Limb (tissue), 2 donors: Measurements from ENCODE around the gene PSMB2.

ENCODE experiments used
- DNase-seq, 2 donors: peaks; one replicate each; pipeline ENCODE4 v3.0.0-alpha.2; 2016; ENCODE audit errors: extremely low spot score in 2 of 2

PSMB2 gene

DNA sequence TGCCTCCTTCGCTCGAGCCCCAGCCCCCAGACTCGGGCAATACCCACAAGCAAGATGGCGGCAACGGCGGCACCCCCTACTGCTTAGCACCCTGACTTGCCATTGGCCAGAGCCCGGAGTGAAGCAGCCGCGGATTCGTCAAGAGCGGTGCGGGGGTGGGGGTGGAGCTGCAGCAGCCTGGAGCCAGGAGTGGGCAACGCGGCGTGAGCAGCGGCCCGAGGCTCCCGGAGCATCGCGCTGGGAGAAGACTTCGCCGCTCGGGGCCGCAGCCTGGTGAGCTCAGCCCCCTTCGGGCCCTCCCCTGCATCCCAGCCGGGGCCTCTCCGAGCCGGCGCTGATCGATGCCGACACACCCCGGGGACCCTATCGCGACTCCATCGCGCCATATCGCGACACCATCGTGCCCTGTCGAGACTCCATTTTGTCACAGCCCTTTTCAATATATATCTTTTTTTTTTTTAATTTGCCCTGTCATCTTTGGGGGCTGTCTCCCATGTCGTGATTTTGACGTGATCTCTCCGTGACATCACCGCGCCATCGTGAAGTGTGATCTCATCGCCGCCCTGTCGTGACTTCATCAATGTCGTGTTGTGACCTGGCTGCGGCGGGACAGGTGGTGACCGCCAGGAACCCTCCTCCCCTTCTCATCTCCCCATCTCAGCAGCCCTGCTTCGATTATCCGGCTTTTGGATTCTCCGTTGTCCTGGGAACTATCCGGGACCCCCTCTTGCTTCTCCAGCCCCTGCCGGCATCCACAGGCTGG, 83.5 kb downstream of the PSMB2 start, which contains the start of gene NCDN:
Gene NCDN, plus strand, starts transcription at position 189 of the 763 bp plus-strand sequence. Its CDS starts 392 bp downstream, at position 581.
- peak; percentile 97 to 99 for DNase-seq

DNA sequence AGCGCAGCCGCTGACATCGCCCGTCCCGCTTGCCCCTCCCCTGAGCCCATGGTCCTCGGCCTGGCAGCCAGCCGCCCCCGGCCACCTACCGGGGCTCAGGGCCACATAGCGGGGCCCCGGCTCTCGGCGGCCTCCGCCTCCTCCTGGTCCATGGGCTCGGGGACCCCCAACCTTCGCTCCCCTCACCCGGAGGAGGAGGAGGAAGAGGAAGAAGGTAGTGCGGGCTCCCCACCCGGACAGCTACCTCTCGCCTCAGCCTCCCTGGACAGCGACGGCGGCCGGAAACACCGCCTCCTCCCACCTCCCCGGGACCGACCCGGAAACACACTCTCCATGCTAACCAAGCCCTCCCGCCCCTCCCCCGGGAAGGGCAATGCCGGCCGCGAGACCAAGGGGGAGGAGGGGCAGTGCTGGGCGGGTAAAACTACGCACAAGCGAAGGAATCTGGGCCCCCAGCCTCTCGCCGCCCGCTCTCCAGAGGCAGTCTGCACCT, 84.2 kb downstream of the PSMB2 start, which contains the start of gene KIAA0319L:
Gene KIAA0319L, minus strand, starts transcription at position 286 of the 493 bp plus-strand sequence. CDS start 2,912 bp downstream, outside the sequence.
- peak in 1 of 2 donors; percentile 86 for DNase-seq

DNA sequence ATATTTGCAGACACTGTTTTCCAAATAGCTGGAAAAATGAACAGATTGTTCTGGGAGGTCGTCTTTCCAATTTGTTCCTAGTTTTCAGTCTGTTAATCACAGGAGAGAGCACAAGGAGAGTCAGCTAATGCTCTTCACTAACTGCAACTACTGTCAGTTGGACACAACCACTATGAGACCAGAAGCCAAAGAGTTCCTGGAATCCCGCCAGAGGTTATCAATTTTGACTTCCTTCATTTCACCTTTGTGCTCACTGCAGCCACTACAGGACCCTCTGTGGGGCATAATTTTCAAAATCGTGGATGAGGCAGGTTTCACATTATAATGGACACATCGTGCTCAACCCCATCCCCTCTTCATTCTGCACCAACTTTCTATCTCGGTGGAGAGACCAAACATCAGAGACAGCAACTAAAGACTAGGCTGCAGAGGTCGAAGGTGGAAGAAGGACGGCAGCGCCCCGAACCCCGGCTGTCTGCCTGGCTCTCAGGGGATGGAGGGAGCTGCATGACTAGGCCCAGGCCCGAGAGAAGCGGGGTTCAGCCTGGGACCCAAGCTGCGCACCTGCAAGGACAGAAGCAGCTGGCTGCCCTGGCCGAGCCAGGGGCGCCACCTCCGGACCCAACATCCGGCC, 84.7 kb downstream of the PSMB2 start:
- no peak for DNase-seq

DNA sequence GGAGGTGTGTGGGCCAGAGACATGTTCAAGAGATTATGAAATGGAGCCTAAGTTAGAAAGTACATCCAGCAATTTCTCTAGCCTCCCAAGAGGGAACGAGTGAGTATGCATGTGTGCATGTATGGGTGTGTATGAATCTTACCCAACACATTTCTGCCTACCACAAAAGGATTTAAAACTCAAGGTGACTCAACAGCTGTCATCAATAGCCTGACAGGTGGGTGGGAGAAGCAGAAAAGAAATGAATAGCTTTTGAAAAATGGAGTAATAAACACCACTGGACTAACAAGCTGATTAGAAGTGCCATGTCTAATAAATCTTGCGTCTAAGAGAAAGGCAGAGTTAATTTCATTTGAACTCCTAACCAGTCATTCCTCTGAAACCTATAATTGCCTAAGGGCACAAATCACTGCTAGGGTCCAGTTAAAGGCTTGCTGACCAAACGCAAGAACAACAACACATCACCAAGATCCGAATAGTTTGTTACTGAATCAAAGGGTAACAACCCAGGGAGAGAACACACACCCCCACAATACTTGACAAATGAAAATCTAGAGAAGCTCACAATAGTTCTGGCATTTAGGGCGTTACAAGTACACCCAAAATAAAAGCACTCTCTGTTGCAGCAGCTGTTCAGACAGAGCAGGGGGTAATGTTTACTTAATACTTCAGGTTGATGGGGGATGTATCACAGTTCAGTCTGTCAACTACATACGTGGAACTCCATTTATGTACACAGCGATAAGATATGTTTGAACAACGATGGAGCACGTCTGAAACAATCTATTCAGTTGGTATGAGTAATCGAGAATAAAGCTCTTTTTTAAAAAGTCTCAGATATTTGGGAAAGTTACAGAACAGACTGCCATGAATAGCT, 85.5 kb downstream of the PSMB2 start:
- DNase-seq: no peak

DNA sequence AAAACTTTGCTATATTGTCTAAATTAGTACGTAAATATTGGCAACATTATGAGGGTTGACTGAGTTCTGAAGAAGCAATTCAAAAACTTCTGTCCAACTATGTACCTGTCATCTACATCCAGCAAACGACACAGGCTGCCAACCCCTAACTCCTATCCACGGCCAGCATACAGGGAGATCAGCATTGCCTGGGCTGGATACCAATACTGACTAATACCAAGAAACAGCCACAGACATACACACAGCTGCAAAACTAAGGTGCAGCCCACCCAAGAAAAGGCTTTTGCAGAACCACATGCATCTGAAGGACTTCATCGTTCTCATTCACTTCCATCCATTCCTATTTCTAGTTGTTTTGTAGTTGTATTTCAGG, 86.1 kb downstream of the PSMB2 start:
- DNase-seq: no peak

DNA sequence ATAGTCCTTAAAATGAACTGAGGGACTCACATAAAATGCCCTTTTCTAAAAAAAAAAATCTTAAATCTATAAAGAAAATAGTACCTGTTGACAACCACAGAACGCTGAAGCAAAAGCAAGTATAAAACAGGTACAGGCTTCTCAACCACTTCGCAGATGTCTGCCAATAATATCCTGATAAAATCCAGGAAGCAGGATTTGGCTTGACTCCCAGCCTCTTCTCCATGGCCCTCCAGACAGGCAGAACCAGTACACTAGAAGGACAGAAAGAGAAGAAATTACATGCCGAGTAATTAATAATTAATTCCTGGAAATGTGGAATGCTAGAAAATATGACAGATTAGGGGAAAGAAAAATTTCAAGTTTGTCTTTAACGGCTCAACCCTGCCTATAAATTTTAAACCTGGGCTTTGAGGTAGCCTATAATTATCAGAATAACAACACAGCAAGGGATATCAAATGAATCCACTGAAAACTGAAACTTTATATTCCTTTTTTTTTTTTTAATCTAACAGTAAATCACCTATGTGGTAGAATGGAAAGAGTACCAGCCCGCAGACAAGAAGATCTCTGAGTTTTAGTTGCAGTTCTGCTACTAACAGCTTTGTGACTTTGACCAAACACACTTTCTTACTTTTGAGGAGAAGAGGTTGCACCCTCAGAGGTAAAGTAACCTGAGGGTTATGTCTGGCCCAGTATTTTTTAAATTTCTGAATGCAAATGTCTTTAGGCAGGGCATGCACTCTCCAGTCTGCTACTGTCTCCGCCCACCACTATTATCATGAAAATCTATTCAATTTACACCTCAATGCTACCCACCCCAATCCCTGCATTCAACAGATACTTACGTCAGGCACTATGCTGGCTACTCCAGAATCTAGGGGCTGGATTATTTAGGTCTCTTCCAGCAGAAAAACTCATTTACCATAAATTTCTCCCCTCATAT, 86.8 kb downstream of the PSMB2 start:
- DNase-seq: no peak

DNA sequence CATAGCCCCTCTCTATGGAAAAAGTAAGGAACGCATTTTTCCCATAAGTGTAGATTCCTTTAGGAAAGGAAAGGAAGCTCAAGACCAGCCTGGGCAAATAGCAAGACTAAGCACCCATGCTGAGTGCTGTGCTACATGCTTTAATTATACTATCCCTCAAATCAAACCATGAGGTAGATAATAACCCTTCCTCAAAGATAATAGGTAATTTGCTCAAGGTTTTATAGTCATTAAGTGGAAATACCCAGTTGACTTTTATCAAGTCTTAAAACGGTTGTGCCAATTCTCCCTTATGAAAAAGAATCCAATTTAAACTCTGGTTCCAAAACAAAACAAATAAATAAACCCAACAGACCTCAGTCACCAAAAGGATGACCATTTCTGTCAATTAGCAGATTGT, 87.5 kb downstream of the PSMB2 start:
- DNase-seq: no peak
